Measurements from ENCODE around the gene CXCL9. TPM values are rescaled to one million over a fixed set of nuclear protein-coding genes. Genes with fewer than 3 reads are reported as not detected.
A peak's percentile ranks its signal among the peaks of the same experiment; 100 is the strongest.
"Not testable (repeated sequence)": the region's sequence is repeated elsewhere in the genome, so short reads cannot be mapped to it uniquely, and the experiment has no call there.

Gene CXCL9
- total RNA-seq (2014; rRNA removed; shearing (Covaris generic); ENCODE audit: low replicate concordance), result not detected in 2 replicates

DNA sequence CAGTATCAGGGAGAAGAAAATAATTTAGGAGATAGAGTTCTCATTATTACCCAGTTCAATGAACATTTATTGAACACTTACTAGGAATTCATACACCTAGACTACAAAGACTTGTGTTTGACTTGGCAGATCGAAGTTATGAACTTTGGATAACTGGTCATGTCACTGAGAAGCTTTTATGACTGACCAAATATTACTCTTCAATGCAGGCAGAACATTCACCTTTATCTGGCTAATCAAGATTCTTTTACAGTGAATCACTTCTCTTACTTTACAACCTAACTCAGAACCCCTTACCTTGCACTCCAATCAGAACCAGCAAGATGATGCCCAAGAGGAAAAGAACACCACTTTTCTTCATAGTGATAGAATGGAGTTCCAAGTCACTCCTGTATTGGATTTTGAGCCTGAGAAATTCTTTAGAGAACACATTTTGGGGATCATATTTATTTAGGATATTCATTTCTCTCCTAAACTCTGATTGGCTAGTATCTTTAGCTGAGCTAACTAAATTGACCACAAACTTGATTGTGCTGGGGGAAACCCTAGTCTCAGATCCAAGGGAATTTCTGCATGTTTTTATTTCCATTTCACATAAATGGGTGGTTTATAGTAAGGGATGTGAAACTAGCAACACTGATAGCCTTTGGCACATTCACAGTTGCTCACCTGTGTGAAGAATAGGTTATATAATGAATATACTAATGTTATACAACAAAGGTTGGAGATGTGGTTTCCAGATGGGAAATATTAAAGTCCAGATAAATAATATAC is at the start of gene CXCL9:
Gene CXCL9 (minus strand): TSS at position 421 of the 774 bp plus-strand sequence. CDS start 60 bp downstream, at position 361.
- H3K27me3 ChIP-seq (ENCODE audit: low read length), result no peaks in the 10 kb centered on the region
- no peak within 1 kb of the TSS for H3K27ac ChIP-seq (ENCODE audit: low read length)
- no peaks in the 10 kb centered on the region for H3K9me3 ChIP-seq (ENCODE audit: low read length)
- no peak for DNase-seq
- no peak within 1 kb of the TSS for H3K4me3 ChIP-seq (ENCODE audit: low read length)
- no peak within 1 kb of the TSS for H3K4me2 ChIP-seq (ENCODE audit: low read depth, low read length, poor library complexity, severe bottlenecking)
- no peaks in the 10 kb centered on the region for H3K79me2 ChIP-seq (ENCODE audit: low read length)
- H4K20me1 ChIP-seq (ENCODE audit: insufficient read depth, low read depth, low read length), result no peaks in the 10 kb centered on the region
- H3K9me2 ChIP-seq (replicated peaks; ENCODE audit: insufficient read depth, low read length), result no peaks in the 10 kb centered on the region
- no peaks in the 10 kb centered on the region for H3K4me1 ChIP-seq (ENCODE audit: low read length)
- H2AFZ ChIP-seq (ENCODE audit: low read length), result no peak within 1 kb of the TSS
- H3K9ac ChIP-seq (ENCODE audit: low read length), result no peak within 1 kb of the TSS
- H3K36me3 ChIP-seq (ENCODE audit: insufficient read depth, low read length), result no peaks in the 10 kb centered on the region

DNA sequence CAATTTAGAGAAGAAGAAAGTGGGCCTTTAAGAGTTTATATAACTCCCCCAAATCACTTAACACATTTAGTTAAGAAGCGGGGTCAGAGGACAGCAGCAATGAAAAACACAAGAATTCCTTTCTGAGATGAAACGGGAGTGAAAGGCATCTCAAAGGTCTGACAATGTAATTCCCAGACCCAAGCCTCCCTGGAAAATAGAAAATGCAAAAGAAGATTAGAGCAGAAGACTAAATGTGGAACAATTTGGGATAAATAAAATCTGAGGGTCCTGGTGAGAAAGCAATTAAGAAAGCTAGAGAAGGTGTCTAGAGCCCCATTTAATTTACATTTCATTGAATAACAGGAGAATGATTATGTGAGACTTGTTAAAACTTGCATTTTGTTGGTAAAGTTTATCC is 48.1 kb upstream of the CXCL9 start:
- H3K4me1 ChIP-seq (ENCODE audit: low read length), result peaks cover 14% of the 10 kb centered on the region
- H2AFZ ChIP-seq (ENCODE audit: low read length), result 0 out of 2 replicates have a peak overlapping the region, but pooled peaks have one; percentile 5
- no peaks in the 10 kb centered on the region for H3K27me3 ChIP-seq (ENCODE audit: low read length)
- no peaks in the 10 kb centered on the region for H3K79me2 ChIP-seq (ENCODE audit: low read length)
- peak overlapping the region; percentile 24; the same call in 1 of the 2 replicates for H3K9ac ChIP-seq (ENCODE audit: low read length)
- peak overlapping the region; percentile 25 for H3K4me2 ChIP-seq (ENCODE audit: low read depth, low read length, poor library complexity, severe bottlenecking)
- DNase-seq, result no peak
- H3K9me3 ChIP-seq (ENCODE audit: low read length), result no peaks in the 10 kb centered on the region
- H3K27ac ChIP-seq (ENCODE audit: low read length), result peak overlapping the region; percentile 19; the same call in 1 of the 2 replicates
- peak overlapping the region; percentile 9; the same call in 1 of the 2 replicates for H3K4me3 ChIP-seq (ENCODE audit: low read length)
- H4K20me1 ChIP-seq (ENCODE audit: insufficient read depth, low read depth, low read length), result no peaks in the 10 kb centered on the region
- H3K36me3 ChIP-seq (ENCODE audit: insufficient read depth, low read length), result no peaks in the 10 kb centered on the region
- no peaks in the 10 kb centered on the region for H3K9me2 ChIP-seq (replicated peaks; ENCODE audit: insufficient read depth, low read length)

DNA sequence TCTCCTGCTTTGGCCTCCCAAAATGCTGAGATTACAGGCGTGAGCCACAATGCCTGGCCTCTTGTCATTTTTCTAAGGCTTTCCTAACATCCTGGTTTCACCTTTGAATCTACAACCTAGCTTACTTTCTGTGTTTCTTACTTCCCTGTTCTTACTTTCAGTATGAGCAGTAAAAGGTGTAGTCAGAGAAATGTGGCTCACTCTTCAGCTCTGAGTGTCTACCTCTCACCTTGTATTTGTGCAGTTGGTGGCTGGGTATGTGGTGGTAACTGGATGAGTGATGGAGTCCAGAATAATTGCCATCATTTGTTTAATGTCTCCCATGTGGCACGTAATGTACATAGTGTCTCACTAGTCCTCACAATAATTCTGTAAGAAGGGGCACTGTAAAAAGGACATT is 47.7 kb upstream of the CXCL9 start:
- H3K79me2 ChIP-seq (ENCODE audit: low read length), result no peaks in the 10 kb centered on the region
- peak overlapping the region; percentile 19; the same call in 1 of the 2 replicates for H3K27ac ChIP-seq (ENCODE audit: low read length)
- H3K4me3 ChIP-seq (ENCODE audit: low read length), result peak overlapping the region; percentile 9; the same call in 1 of the 2 replicates
- H3K9ac ChIP-seq (ENCODE audit: low read length), result peak overlapping the region; percentile 24; the same call in 1 of the 2 replicates
- no peaks in the 10 kb centered on the region for H3K27me3 ChIP-seq (ENCODE audit: low read length)
- H4K20me1 ChIP-seq (ENCODE audit: insufficient read depth, low read depth, low read length), result no peaks in the 10 kb centered on the region
- H3K36me3 ChIP-seq (ENCODE audit: insufficient read depth, low read length), result no peaks in the 10 kb centered on the region
- DNase-seq, result peak; percentile 59
- peaks cover 14% of the 10 kb centered on the region for H3K4me1 ChIP-seq (ENCODE audit: low read length)
- no peaks in the 10 kb centered on the region for H3K9me2 ChIP-seq (replicated peaks; ENCODE audit: insufficient read depth, low read length)
- 0 out of 2 replicates have a peak overlapping the region, but pooled peaks have one; percentile 5 for H2AFZ ChIP-seq (ENCODE audit: low read length)
- H3K4me2 ChIP-seq (ENCODE audit: low read depth, low read length, poor library complexity, severe bottlenecking), result peak overlapping the region; percentile 25
- no peaks in the 10 kb centered on the region for H3K9me3 ChIP-seq (ENCODE audit: low read length)

DNA sequence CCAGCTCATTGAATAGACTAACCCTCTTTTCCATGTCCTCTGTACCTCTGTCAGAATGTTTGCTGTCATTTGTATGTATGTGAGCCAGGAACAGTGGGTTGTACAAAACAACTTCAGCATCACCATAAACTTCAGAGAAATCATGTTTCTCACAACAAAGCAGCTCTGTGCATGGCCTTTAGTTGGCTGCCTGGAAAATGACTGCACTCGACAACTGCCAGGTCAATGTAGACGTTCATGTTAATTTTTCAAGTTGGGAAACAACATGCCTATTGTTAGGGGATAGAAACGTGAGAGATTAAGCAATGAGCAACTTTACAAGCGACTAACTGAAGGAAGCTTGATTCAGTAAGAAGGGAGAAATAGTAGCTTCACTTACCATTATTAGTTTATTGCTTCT is 46.4 kb upstream of the CXCL9 start:
- H2AFZ ChIP-seq (ENCODE audit: low read length), result no peak overlapping the region
- H3K4me2 ChIP-seq (ENCODE audit: low read depth, low read length, poor library complexity, severe bottlenecking), result no peak overlapping the region
- no peaks in the 10 kb centered on the region for H3K27me3 ChIP-seq (ENCODE audit: low read length)
- H4K20me1 ChIP-seq (ENCODE audit: insufficient read depth, low read depth, low read length), result no peaks in the 10 kb centered on the region
- no peaks in the 10 kb centered on the region for H3K36me3 ChIP-seq (ENCODE audit: insufficient read depth, low read length)
- H3K9me3 ChIP-seq (ENCODE audit: low read length), result no peaks in the 10 kb centered on the region
- no peak for DNase-seq
- H3K9ac ChIP-seq (ENCODE audit: low read length), result no peak overlapping the region
- no peak overlapping the region for H3K4me3 ChIP-seq (ENCODE audit: low read length)
- peaks cover 14% of the 10 kb centered on the region for H3K4me1 ChIP-seq (ENCODE audit: low read length)
- no peaks in the 10 kb centered on the region for H3K9me2 ChIP-seq (replicated peaks; ENCODE audit: insufficient read depth, low read length)
- no peaks in the 10 kb centered on the region for H3K79me2 ChIP-seq (ENCODE audit: low read length)
- H3K27ac ChIP-seq (ENCODE audit: low read length), result no peak overlapping the region

DNA sequence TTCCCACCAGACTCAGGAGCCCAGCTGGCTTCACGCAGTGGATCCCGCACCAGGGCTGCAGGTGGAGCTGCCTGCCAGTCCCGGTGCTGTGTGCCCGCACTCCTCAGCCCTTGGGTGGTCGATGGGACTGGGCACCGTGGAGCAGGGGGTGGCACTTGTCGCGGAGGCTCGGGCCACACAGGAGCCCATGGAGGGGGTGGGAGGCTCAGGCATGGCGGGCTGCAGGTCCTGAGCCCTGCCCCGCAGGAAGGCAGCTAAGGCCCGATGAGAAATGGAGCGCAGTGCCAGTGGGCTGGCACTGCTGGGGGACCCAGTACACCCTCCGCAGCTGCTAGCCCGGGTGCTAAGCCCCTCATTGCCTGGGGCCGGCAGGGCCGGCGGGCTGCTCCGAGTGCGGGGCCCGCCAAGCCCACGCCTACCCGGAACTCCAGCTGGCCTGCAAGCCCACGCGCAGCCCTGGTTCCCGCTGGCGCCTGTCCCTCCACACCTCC is 43.3 kb upstream of the CXCL9 start:
- DNase-seq; H2AFZ ChIP-seq (ENCODE audit: low read length); H3K4me2 ChIP-seq (ENCODE audit: low read depth, low read length, poor library complexity, severe bottlenecking); H3K9me3 ChIP-seq (ENCODE audit: low read length); H4K20me1 ChIP-seq (ENCODE audit: insufficient read depth, low read depth, low read length); H3K9me2 ChIP-seq (replicated peaks; ENCODE audit: insufficient read depth, low read length); H3K27me3 ChIP-seq (ENCODE audit: low read length); H3K9ac ChIP-seq (ENCODE audit: low read length); H3K4me3 ChIP-seq (ENCODE audit: low read length); H3K27ac ChIP-seq (ENCODE audit: low read length); H3K79me2 ChIP-seq (ENCODE audit: low read length); H3K36me3 ChIP-seq (ENCODE audit: insufficient read depth, low read length): not testable (repeated sequence)
- peaks cover 11% of the 10 kb centered on the region for H3K4me1 ChIP-seq (ENCODE audit: low read length)

DNA sequence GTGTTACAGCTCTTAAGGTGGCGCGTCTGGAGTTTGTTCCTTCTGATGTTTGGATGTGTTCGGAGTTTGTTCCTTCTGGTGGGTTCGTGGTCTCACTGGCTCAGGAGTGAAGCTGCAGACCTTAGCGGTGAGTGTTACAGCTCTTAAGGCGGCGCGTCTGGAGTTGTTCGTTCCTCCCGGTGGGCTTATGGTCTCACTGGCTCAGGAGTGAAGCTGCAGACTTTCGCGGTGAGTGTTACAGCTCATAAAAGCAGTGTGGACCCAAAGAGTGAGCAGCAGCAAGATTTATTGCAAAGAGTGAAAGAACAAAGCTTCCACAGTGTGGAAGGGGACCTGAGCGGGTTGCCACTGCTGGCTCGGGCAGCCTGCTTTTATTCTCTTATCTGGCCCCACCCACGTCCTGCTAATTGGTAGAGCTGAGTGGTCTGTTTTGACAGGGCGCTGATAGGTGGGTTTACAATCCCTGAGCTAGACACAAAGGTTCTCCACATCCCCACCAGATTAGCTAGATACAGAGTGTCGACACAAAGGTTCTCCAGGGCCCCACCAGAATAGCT is 42.6 kb upstream of the CXCL9 start:
- not testable (repeated sequence) for H3K9me2 ChIP-seq (replicated peaks; ENCODE audit: insufficient read depth, low read length); H3K9me3 ChIP-seq (ENCODE audit: low read length); DNase-seq; H3K4me3 ChIP-seq (ENCODE audit: low read length); H3K9ac ChIP-seq (ENCODE audit: low read length); H3K4me2 ChIP-seq (ENCODE audit: low read depth, low read length, poor library complexity, severe bottlenecking); H2AFZ ChIP-seq (ENCODE audit: low read length); H3K27me3 ChIP-seq (ENCODE audit: low read length); H3K4me1 ChIP-seq (ENCODE audit: low read length); H3K27ac ChIP-seq (ENCODE audit: low read length); H4K20me1 ChIP-seq (ENCODE audit: insufficient read depth, low read depth, low read length); H3K36me3 ChIP-seq (ENCODE audit: insufficient read depth, low read length); H3K79me2 ChIP-seq (ENCODE audit: low read length)

DNA sequence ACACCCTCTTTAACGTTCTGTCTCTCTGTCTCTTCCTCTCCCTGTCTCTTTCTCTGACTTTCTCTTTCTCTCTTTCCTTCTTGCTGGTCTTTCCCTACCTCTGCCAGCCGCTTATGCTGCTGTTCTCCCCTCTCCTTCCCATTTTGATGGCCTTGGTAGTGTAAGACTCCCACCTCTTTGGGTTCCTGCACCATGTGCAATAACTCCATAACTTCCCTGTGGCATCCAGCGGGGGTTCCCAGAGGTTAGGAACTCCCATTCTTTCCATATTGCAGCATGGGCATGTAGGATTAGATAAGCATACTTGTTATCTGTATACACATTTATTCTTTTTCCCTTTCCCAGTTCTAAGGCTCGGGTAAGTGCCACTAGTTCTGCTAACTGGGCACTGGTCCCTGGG is 37.4 kb upstream of the CXCL9 start:
- not testable (repeated sequence) for H3K9me3 ChIP-seq (ENCODE audit: low read length); H3K9ac ChIP-seq (ENCODE audit: low read length); H3K4me2 ChIP-seq (ENCODE audit: low read depth, low read length, poor library complexity, severe bottlenecking); H2AFZ ChIP-seq (ENCODE audit: low read length); H3K4me1 ChIP-seq (ENCODE audit: low read length); H3K79me2 ChIP-seq (ENCODE audit: low read length); H3K27me3 ChIP-seq (ENCODE audit: low read length); H3K27ac ChIP-seq (ENCODE audit: low read length); DNase-seq; H3K9me2 ChIP-seq (replicated peaks; ENCODE audit: insufficient read depth, low read length); H3K4me3 ChIP-seq (ENCODE audit: low read length); H3K36me3 ChIP-seq (ENCODE audit: insufficient read depth, low read length); H4K20me1 ChIP-seq (ENCODE audit: insufficient read depth, low read depth, low read length)

DNA sequence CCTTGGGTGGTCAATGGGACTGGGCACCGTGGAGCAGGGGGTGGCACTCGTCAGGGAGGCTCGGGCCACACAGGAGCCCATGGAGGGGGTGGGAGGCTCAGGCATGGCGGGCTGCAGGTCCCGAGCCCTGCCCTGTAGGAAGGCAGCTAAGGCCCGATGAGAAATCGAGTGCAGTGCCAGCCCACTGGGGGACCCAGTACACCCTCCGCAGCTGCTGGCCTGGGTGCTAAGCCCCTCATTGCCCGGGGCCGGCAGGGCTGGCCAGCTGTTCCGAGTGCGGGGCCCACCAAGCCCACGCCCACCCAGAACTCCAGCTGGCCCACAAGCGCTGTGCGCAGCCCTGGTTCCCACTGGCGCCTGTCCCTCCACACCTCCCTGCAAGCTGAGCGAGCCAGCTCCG is 36.0 kb upstream of the CXCL9 start:
- not testable (repeated sequence) for H3K9me2 ChIP-seq (replicated peaks; ENCODE audit: insufficient read depth, low read length); H2AFZ ChIP-seq (ENCODE audit: low read length); H3K27ac ChIP-seq (ENCODE audit: low read length); H4K20me1 ChIP-seq (ENCODE audit: insufficient read depth, low read depth, low read length); H3K27me3 ChIP-seq (ENCODE audit: low read length); DNase-seq; H3K79me2 ChIP-seq (ENCODE audit: low read length); H3K4me1 ChIP-seq (ENCODE audit: low read length); H3K4me3 ChIP-seq (ENCODE audit: low read length); H3K36me3 ChIP-seq (ENCODE audit: insufficient read depth, low read length); H3K4me2 ChIP-seq (ENCODE audit: low read depth, low read length, poor library complexity, severe bottlenecking); H3K9ac ChIP-seq (ENCODE audit: low read length); H3K9me3 ChIP-seq (ENCODE audit: low read length)

Measured in Karpas-422 (cell line).